GOT3 (cell line): Measurements from ENCODE around the gene CAST.

ENCODE experiments used
- DNase-seq: peaks from one replicate; lab custom pipeline; 2025; ENCODE audit warnings: mixed read lengths; lab: John Stamatoyannopoulos, UW

CAST gene

DNA sequence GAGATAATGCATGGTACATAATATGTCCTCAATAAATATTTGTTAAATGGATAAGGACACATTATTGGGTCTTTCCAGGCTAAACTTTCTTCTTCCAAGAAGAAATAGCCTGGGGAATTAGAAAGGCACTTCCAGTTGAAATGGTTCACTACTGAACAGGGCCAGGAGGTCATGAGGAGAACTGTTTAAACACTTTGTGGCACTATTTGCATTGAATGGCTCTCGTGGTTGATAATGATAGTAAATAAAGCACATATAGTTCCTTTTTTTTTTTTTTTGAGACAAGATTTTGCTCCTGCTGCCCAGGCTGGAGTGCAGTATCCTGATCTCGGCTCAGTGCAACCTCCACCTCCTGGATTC, 19.9 kb upstream of the CAST start:
- no peak for DNase-seq

DNA sequence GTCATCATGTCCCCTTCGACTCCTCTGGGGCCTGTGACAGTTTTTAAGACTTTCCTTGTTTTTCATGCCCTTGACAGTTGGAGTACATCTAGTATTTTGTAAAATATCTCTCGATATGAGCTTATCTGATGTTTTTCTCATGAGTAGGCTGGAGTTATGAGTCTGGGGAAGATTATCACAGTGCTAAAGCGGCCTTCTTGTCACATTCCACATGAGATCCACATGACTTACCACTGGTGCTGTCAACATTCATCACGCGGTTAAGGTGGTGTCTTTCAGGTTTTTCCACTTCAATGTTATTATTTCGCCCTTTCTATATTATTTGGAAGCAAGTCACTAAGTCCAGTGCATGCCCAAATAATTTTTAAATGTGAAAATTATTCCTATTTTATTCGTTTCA, 17.1 kb upstream of the CAST start:
- DNase-seq = no peak

DNA sequence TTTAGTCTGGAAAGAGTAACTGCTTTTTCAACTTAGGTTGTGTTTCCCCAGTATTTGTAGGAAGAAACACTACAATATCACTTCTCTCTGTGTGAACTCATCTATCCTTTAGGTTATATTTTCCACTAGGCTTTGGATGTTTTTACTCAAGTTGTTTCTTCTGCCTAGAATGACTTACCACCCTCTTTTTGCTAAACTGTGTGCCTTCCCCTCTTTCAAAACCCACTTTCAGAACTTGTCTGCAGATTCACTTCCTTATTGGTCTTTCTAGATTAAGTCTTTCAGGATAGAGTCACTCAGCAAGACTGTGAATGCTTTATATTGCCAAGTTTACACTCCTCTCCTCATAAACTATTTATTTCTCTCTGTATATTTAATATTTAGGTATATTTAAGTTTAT, 14.2 kb upstream of the CAST start:
- DNase-seq = no peak

DNA sequence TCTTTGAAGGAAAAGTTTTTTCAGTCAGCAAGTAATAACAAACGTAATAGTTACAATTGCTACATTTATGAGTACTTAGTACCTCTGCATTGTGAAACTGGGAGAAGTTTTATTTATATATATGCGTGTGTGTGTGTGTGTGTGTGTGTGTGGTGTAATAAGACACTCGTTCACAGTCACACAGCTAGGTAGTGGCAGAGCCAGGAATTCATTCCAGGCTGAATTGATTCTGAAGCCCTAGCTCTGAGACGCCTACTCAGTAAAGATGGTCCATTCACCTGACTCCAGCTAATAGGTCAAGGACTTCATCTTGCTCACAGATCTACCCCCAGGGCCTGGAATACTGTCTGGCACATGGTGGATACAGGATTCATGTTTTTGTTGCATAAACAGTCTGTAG, 13.6 kb upstream of the CAST start:
- DNase-seq = no peak

DNA sequence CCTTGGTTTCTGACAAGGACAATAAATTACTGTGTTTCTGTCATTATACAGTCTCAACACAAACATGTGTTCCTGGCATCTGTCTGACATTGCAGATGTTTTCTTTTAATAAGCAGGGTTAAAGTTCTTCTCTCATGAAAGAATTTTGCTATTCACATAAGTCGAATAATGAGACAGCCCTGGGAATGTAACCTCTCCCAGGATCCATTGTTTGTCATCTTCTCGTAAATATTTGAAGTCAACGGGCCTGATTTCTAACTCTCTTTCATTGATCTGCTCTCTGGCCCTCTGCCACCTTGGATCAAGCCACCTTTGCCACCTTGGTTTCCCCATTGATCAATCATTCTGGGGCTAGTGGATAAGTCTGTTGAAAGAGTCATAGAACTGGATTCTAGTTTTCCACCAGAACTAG, 12.9 kb upstream of the CAST start:
- no peak for DNase-seq

DNA sequence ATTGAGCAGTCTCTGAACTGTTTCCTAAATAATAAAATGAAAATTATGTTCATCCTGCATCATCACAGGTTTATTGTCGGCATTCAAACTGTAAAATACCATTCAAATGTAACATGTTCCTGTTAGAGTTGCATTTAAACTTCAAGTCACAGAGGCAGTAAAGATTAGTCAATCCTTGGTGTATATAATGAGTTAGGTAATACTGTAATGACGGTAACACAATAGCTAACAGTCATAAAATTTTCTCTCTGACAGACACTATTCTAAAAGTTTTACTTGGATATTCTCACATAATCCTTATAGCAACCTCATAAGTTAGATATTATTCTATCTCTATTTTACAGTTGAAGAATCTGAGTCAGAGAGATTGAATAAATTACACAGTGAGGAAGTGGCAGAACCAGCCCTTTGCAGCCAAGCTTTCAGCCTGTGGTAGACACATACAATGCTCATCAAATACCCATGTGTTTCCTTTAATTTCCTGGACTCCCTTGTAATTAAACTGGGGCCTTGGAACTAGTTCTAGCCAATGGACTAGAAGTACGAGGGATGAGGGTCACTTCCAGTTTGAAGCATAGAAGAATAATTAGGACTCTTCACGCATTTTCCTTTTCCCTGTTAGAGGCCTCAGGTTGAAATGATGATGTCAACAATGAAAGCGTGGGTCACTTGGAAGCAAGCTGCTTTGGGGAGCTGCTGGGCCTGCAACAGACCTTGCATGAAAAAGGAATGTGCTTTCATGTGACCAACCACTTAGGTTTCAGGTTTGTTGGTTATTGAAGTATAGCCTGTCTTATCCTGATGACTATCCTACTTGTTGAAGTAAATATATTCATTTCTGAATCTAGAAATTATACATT, 12.3 kb upstream of the CAST start:
- no peak for DNase-seq

DNA sequence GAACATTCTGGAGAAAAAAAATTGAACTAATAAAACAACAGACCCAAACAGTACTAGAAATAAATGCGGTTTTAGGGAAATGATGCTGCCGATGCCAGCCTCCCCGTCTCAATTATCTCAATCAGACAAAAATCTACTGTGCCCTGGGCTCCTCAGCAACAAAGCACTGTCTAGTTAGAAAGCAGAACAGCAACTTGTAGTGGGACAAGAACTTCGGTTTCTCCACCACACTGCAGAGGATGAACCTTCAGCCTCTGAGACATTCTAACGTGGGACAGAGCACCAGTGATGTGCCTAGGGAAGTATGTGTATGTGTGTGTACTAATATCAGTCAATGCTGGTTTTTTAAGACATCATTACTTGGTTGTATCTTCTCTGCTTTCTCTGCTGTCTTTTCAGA, 11.1 kb upstream of the CAST start:
- DNase-seq = no peak

DNA sequence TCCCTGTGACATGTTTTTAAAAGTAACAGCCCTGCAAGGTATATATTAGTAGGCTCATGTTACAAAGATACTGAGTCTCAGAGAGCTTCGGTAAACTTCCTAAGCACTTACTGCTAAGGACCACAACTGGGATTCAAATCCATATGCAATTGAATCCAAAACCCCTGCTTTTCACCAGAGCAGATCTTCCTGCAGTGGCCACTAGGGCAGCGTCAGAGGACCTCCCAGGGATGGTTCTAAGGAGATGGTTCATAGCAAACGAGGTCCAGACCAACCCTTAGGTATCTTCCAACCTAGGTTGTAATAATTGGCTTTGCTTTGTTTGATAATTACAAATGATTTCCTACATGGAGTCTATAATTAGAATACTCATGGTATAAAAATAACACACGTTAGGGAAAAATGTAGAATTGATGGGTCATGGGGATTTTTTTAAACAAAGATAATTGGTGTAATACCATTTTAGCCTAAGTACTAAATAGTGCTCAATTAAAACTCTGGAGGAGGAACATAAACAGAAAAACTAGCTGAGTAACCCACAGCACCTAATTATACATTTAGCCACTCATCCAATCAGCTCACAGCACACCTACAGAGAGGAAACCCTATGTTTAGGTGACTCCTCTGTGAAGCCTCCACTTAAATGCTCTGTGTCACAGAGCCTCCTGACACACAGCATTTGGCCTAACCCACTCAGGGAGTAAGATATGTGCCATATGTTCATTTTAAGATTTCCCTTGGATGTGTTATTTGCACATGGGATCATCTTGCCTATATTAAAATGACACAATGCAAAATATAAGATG, 10.0 kb upstream of the CAST start:
- no peak for DNase-seq

DNA sequence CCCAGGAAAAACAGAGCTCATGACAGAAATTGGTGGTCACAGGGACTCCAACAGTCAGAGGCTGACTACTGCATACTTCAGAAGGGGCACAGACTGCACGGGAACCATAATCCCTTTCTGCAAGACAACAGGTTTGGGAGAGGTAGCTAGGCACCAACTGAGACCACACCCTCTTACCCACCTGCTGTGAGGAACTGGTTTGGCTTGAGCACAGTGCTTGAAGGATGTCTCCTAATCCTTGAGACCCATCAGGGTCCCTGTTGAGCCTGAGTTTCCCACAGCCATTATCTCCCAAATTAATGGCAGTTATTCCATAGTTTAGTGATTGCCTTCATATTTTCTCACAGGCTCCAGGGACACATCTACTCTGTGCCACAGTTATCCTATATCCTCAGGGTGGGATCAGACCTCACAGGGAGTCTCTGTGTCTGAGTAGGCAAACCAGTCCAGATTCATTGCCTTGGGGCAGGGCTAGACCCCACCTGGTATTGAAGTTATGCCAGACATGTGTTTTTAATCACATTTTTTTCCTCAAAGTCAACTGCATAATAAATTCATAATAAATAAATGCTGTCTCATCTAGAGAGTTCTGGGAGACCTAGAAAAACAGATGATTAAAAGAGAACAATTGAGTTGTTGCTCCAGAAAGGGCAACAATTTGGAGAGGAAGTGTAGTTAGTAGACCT, 9.3 kb upstream of the CAST start:
- DNase-seq = no peak

DNA sequence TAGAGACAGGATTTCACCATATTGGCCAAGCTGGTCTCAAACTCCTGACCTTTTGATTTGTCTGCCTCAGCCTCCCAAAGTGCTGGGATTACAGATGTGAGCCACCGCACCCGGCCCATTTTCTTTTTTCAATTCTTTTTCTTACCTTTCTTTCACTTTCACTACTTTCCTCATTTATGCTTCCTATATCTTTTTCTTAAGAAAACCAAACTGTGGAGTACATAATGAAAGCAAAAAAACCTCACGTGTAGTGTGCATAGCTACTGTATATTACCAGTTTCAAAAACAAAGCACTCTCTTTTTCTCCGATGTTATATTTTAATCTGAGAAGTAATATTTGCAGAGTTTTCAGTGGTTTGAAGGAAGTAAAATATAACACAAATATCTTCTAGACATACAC, 8.0 kb upstream of the CAST start:
- no peak for DNase-seq

DNA sequence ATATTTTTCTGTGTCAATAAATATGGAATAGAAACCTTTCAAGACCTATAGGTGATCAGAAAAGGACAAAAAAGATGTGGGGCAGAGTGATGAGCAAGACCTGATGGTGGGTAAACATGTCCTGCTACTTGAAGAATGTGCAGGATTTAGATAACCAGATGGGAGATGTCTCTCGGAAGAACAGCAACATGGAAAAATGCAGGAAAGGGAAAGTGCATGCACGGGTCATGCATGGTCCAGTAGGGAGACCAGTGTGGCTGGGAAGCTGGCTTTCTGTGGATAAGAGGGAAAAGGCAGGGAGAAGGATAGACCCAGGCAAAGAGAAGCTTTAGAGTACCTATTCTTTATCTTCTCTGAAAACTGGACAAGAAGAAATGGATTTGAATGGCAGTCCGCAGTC, 7.1 kb upstream of the CAST start:
- no peak for DNase-seq

DNA sequence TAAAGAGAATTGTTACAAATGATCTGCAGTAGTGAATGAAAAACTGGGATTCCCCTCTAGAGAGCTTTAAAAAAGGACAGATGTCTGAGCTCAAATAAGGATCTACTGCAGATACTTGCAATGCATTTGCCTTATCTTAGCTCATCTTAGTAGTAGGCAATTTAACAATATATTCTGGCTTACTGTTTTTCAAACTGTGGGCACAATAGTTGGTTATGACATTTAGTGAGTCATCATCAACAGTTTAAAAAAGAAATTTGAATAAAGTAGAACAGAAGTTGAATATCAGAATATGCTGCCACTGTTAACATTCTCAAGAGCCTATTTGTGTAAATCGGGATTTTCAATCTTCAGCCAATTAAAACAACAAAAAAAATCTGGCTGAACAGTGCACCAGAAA, 6.7 kb upstream of the CAST start:
- no peak for DNase-seq

DNA sequence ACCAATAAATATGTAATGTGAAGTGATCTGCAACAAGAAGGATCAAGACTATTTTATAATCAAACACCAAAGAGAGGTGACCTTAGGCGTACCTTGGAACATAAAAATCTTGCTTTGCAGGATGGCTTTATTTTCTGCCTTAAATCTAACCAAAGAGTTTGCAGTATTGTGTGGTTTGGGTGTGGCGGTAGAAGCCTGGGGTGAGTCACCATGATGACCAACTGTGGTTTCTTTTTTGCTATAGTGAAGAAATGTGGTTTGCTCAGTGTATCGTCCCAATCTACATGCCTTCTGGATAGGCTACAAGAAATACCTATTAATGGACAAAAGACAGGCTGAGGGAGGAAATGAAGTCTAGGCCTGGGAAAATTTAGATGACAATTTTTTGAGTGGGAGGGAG, 5.1 kb upstream of the CAST start:
- DNase-seq = peak; percentile 36

DNA sequence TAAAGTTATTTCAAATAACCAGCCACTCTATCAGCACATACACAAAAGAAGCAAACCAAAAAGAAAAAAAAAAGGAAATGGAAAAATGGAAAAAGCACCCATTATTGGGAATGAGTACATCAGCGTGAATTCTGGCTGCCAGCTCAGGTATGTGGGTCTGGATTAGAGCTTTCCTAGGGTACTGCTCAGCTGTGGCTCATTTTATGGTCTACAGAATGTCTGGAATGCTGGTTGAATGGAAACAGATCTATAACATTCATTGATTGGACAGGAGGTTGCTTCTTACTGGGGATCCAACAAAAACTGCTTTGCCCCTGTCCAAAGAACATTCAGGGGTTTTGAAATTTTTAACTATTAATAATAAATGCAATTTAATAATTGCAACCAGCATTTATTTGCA, 3.9 kb upstream of the CAST start:
- no peak for DNase-seq

DNA sequence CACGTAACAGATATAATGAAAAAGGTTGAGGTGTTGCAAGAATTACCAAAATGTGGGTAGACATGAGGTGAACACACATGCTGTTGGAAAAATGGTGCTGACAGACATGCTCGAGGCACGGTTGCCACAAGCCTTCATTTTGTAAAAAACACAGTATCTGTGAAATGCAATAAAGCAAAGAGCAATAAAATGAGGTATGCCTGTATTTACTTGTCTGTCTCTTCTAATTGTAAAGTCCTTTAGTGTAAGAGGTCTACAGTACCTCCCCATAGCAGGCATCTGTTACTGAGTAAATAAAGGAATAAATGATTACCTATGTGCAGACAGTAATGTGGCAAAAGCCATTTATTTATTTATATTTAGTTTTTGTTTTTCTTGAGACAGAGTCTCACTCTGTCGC, 3.0 kb upstream of the CAST start:
- no peak for DNase-seq

DNA sequence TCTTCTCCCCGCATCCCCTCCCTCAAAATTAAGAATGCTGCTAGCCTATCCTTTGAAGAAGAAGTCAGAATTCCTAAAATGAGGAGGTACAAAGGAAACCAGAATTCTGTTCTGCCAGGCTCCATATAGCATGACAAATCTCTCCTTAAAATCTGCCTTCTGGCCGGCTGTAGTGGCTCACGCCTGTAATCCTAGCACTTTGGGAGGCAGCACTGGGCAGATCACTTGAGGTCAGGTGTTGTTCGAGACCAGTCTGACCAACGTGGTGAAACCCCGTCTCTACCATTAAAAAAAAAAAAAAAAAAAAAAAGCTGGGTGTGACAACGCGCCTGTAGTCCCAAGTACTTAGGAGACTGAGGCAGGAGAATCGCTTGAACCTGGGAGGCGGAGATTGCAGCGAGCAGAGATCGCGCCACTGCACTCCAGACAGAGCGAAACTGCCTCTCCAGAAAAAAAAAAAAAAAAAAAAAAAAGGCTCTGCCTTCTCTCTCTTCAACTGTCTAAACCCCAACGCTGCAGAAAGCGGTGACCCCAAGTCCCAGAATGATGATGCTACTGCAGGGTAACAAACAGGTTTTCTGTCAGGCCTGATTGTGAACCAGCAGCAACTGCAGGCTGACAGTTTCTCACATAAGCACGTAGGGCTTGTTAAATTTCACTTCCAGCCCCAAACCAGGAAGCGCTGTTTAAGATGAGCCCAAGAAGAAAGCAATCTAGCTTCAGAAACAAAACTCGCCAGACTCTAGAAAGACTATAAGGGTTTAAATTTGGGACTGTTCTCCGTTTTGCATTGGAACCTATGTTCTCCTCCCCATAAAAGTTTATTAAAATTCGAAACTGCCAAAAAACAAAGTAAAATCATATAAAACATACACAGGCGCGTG, 963 bp upstream of the CAST start:
- DNase-seq = no peak

DNA sequence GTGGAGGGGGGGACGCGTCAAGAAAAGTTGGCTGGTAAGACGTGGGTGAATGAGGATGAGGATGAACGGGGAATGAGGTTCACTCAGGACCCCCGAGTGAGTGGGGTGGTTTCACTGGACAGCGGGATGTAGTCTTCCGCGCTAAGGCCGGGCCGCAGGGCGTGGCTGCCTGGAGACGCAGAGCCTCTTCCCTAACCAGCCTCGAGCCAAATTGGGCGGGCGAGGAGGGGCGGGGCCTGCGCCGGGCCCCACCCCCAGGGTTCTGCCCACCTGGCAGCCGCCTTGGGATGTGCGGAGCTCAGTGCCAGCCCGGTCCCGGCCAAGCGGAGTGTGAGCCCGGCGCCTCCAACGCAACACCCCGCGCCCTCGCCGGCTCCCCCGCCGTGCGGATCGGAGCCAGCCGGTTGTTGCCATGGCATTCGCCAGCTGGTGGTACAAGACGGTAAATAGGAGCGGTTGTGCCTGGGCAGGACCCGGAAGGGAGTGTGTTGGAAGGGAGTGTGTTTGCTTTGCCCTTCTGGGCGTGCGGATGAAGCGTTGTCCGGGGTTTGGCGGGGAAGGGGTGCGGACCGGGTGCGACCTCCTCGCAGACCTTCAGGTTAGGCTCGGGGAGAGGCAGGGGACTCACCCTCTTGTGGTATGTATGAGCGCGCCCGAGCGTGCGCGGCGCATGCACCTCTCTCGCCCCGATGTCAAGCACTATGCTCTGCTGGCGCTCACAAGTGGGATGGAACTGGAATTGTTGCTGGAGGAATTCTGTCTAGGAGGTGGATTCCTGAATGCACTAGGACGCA, 746 bp downstream of the CAST start:
- DNase-seq = peak; percentile 73

DNA sequence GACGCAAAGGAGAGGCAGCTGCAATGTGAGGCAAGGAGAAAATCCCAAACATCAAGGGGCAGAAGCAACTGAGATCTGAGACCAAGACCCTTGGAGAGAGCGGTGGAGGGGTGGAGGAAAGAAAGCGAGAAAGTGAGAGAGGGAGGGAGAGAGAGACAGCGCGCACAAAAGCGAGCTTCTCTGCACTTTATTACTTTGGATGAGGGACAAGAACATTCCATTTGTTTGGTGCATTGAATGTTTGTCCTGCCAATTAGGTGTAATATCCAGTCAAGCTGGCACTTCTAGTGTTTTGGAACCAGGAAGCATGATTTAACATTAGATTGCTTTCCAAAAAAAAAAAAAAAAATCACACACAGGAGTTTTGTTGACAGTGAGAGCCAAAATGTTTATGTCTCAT, 1.4 kb downstream of the CAST start:
- no peak for DNase-seq

DNA sequence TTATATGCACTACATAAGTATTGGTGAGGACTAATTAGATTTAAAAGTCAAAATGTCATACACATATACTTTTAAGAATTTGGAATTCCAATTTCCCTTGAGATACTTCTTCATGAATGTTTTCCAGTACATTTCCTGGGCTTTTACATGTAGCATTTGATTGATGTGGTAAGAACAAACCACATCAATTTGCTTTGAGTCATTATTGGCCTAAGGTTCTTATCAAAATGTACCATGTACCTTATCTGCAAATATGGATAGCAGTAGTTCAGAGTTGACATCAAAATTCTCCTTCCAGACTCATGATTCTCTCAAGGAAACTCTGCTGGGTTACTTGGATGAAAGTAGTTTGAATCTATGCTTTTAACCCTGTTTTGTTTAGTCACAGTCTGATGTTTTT, 2.5 kb downstream of the CAST start:
- no peak for DNase-seq

DNA sequence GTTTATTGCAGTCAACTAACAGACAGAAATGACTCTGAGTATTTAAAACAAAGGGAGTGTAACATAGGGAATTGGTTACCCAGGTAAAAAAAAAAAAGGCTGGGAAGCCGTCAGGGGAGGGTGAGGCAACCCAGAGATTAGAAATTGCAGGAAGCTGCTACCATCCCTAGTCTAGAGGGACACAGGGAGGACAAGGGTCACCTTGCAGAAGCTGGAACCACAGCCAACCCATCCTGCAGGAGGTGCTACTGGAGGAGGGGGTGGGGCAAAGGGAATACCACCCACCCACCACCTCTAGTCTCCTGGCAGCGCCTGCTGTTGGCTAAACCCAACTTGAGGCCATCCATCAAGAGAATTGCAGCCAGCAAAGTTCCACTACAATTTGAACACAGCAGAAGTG, 6.5 kb downstream of the CAST start:
- no peak for DNase-seq

DNA sequence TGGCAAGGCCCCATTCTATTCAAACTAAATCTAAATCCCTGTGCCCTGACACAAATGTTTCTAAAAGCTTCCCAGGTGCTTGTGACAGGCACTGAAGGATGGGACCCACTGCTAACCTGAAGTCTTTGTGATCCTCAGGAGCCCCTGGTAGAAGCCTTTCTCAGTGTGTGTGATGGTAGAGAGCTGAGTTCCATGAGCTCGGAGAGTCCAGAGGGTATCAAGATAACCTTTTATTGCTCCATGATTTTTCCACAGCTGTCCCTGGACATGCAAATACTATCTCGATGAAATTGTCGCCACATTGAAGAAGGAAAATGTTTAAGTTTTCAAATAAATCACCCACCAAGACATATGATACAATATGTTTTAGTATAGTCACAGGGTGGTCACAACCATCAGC, 7.7 kb downstream of the CAST start:
- DNase-seq = no peak
